Stimulated activated CD8-positive, alpha-beta memory T cell treated with anti-CD3 and anti-CD28 coated beads, Interleukin-7, amount 100 ng/mL, for 48 hours (primary cell): Measurements from ENCODE around the gene OR3A2.
"Not testable (repeated sequence)": the region's sequence is repeated elsewhere in the genome, so short reads cannot be mapped to it uniquely, and the experiment has no call there.

Experiments
- DNase-seq, 2 donors: peaks; one replicate each; pipeline ENCODE4 v3.0.0-alpha.2; 2020; ENCODE audit warnings: low read depth in 1 of 2; ENCODE audit errors: extremely low read depth in 1 of 2

Gene OR3A2

GRCh38 chr17:3385869-3386816 is at the start of gene OR3A2:
Gene OR3A2 (minus strand): TSS chr17:3386308.
- DNase-seq, result peak in 1 of 2 donors; percentile 5

DNA sequence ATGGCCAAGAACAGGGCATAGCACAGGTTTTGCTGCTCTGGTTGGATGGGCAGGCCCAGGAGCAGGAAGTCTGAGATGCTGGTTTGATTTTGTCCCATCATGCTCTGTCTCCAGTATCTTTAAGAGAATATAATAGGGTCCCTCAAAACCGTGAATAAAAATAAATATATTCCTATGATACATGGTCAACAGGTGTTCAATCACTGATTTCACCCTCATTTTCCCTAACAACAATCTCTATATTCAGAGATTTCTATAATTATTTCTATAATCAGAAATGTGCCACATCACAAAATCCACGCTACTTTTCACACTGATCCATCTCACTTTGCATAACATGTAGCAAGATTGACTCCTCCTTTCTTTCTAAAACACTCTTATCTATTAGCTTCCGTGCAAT is 47.6 kb upstream of the OR3A2 start, which contains the start of gene OR1E2:
TSS of gene OR1E2 (minus strand) at position 101 of the 400 bp plus-strand sequence. CDS start at position 101, 0 bp downstream.
- no peak for DNase-seq

GRCh38 chr17:3433215-3433614 is 47.1 kb upstream of the OR3A2 start:
- not testable (repeated sequence) for DNase-seq

DNA sequence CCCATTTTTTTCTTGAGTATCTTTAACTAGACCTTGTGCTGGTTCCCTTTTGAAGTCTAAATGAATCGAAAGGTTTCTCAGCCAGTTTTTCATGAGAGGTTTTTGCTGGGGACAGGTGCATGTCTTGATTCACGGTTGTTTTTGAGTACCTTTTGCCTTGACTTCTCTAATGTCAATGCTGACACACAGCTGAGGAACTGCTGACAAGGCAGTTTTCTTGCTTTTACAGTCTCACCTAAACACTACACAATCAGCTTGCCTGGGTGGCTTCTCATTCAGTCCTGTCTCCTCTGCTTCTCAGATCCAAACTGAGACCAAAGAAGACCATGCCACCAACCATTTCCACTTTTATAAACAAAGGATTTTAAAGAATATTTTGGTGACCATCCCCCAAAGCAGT is 32.1 kb upstream of the OR3A2 start:
- DNase-seq, result no peak

GRCh38 chr17:3415610-3416009 is 29.5 kb upstream of the OR3A2 start:
- DNase-seq, result no peak

GRCh38 chr17:3412216-3412615 is 26.1 kb upstream of the OR3A2 start:
- not testable (repeated sequence) for DNase-seq

DNA sequence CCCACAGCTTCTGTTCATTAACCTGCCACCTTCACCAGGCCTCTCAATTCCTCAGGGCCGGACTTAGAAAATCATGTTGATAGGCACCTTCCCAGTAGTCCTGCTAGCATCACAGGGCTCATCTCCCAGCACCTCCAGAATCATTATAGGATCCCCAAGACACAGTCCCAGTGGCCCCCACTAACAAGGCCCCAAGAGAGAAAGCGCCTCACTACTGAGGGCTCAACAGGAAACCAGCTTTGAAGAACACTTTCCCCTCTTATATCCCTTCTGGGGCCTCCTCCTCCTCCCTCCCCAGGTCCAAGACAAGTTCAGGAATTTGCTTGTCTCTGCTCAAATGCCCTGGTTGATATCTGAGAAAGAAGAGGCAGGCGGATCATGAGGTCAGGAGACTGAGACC is 25.0 kb upstream of the OR3A2 start, which contains the start of gene OR3A3:
TSS of gene OR3A3 (plus strand) at position 301 of the 400 bp plus-strand sequence.
- no peak for DNase-seq

- not testable (repeated sequence) for DNase-seq
Observed at GRCh38 chr17:3403856-3404255, 17.7 kb upstream of the OR3A2 start.

DNA sequence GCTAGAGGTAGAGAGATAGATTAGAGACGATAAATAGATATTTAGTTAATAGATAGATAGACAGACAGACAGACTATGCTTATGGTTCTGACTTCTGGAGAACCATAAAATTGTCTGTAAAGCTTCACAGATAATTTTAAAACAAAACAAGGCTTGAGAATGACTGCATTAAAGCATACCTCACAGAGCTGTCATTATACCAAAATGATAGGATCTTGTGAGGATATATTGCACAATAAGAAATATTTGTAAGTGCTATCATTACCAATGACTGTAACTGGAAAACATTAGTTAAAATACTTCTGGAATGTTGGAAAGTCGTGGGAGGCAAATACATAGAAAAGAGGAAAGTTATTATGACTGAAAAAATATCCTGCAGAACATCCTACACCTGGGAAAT is 15.7 kb upstream of the OR3A2 start:
- DNase-seq, result no peak

DNA sequence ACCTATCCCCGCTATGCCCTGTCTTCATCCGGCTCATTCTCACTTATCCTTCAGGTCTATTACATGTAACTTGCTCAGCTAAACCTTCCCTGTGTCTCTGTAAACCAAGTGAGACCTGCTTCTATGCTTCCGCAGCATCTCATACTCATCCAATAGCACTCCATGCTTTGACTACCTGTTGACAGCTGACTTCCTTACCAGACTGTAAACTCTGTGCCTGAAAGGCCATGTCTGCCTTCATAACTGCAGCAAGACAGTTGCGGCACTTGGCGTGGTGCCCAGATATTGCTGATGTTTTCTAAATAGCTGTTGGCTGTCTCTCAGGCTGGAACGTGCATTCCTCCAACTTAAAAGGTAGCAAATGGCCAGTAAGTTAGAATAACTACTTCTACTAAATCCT is 13.9 kb upstream of the OR3A2 start:
- DNase-seq, result no peak

DNA sequence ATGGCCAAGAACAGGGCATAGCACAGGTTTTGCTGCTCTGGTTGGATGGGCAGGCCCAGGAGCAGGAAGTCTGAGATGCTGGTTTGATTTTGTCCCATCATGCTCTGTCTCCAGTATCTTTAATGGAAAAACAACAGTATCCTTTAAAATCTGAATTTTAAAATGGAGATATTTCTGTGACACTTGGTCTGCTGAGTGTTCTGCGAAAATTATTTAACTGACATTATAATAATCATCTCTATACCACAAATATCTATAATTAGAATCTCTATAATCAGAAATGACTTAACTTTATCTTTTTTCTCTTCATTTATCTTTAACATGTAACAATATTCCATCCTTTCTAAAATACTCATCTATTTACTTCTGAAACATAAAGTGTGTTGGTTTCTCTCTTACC is 12.2 kb upstream of the OR3A2 start, which contains the start of gene OR1E1:
TSS of gene OR1E1 (minus strand) at position 101 of the 400 bp plus-strand sequence. CDS start at position 101, 0 bp downstream.
- DNase-seq, result no peak

DNA sequence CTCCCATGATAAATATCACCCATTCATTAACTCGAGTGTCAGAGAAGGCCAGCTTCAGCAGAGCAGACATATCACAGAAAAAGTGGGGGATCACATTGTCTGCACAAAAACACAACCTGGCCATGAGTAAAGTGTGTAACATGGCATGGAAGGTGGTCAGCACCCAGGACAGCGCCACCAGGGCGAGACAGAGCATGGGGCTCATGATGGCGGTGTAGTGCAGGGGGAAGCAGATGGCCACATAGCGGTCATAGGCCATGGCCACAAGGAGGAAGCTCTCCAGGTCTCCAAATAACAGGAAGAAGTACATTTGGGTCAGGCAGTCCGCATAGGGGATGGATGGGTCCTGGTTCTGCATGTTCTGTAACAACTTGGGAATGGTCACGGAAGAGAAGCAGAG is 11.7 kb upstream of the OR3A2 start:
- not testable (repeated sequence) for DNase-seq

DNA sequence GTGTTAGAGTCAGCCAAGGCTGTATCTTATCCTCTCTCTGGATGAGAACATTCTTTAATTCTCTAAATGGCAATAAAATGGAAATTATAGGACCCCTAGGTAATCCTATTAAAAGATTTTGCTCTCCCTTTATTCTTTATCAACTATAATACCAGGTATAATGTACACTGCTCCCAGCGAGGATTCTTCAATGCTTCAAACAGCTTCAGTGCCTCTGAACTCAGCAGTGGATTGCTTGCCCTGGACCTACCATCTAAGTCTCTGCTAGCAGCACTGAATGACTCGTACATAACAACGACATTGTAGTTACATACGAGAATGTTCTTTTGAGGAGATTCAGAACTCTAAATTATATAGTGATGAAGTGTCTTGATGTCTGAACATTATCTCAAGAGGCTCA is 3.7 kb upstream of the OR3A2 start:
- no peak for DNase-seq

- no peak for DNase-seq
Observed at GRCh38 chr17:3381957-3382356, 4.2 kb downstream of the OR3A2 start.

GRCh38 chr17:3378321-3378720 is 7.8 kb downstream of the OR3A2 start:
- DNase-seq, result no peak

- DNase-seq, result not testable (repeated sequence)
Observed at GRCh38 chr17:3371167-3371566, 14.9 kb downstream of the OR3A2 start.

- not testable (repeated sequence) for DNase-seq
Observed at GRCh38 chr17:3342782-3343181, 43.3 kb downstream of the OR3A2 start.

DNA sequence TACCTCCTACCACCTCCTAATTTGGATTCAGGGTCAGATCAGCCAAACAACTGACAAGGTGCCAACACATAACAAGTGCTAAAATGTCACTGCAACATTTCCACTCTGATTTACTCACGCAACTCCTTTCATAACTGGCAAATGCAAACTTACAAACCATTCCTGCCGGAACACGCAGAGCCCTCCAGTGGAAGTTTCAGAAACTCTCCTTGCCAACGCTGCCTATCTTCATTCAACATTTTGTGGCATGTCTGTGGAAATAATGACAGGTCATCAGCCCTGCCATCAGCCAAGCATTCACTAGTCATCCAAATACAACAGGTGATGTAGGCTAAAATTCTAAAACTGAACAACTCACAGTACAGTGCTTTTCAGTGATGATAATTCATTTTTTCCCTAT is 50.2 kb downstream of the OR3A2 start:
- DNase-seq, result no peak

DNA sequence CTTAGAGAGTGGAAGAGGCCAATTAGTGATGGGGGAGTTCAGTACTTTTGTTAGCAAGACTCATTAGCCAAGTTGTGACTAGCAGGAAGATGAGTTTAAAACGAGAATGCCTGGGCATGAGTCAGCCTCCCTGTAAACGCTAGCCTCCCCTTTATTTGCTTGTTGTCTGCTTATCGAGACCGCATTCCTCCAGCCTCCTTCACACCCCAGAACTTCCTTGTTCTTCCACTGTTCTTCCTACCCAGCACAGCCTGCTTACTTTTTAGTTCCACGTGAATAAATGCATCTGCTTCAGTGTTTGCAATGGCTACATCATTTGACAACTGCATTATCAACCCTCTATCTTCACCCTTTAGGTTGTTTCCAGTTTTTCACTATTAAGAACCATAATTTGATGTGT is 67.8 kb downstream of the OR3A2 start:
- DNase-seq, result no peak

DNA sequence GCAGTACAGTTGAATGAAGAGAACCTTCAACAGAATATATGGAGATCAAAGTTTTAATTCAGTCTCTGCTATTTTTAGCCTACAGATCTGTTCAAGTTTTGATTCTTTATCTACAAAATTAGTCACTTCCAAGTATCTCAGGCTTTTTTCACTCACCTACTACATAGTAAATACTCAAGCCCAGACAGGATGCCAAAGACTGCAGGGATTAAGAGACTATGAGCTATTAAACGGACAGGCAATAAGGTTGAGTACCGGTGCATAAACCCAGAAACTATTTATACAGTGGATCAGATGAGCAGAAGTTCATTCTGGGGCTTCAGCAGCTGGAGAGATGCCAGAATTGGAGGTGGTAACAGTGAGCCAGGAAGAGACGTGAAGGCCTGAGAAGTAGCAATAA is 69.3 kb downstream of the OR3A2 start:
- no peak for DNase-seq

- DNase-seq, result no peak
Observed at GRCh38 chr17:3308603-3309002, 77.5 kb downstream of the OR3A2 start.

- DNase-seq, result no peak
Observed at GRCh38 chr17:3298260-3298659, 87.8 kb downstream of the OR3A2 start, which contains the start of gene OR3A1. Gene OR3A1 (minus strand): TSS chr17:3298360. CDS start chr17:3292582, 5,778 bp downstream.
